ENCODE results near the gene USP20.

- TF ChIP-seq, protein P1, sequence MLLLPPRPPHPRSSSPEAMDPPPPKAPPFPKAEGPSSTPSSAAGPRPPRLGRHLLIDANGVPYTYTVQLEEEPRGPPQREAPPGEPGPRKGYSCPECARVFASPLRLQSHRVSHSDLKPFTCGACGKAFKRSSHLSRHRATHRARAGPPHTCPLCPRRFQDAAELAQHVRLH (tag by site-specific recombination; IDR thresholded peaks at IDR 0.05) = no peak
- TF ChIP-seq ZNF274 (IDR thresholded peaks at IDR 0.05; ENCODE audit: low read length) (no peak), ZNF274 (tag by site-specific recombination; IDR thresholded peaks at IDR 0.05; ENCODE audit: borderline replicate concordance) (no peak), ZNF324 (tag by site-specific recombination; IDR thresholded peaks at IDR 0.05) (no peak), ZNF660 (tag by site-specific recombination; IDR thresholded peaks at IDR 0.05) (no peak), SP7 (tag by site-specific recombination; IDR thresholded peaks at IDR 0.05) (no peak), CTCF (tag by site-specific recombination; IDR thresholded peaks at IDR 0.05) (no peak), ZNF501 (tag by site-specific recombination; IDR thresholded peaks at IDR 0.05) (no peak), ZNF629 (tag by site-specific recombination; IDR thresholded peaks at IDR 0.05) (no peak), ZNF585B (tag by site-specific recombination; IDR thresholded peaks at IDR 0.05) (no peak), TRIM28 (IDR thresholded peaks at IDR 0.05; ENCODE audit: borderline replicate concordance, low read length) (no peak), ZNF121 (tag by site-specific recombination; IDR thresholded peaks at IDR 0.05) (no peak)
- TF ChIP-seq, protein P2, sequence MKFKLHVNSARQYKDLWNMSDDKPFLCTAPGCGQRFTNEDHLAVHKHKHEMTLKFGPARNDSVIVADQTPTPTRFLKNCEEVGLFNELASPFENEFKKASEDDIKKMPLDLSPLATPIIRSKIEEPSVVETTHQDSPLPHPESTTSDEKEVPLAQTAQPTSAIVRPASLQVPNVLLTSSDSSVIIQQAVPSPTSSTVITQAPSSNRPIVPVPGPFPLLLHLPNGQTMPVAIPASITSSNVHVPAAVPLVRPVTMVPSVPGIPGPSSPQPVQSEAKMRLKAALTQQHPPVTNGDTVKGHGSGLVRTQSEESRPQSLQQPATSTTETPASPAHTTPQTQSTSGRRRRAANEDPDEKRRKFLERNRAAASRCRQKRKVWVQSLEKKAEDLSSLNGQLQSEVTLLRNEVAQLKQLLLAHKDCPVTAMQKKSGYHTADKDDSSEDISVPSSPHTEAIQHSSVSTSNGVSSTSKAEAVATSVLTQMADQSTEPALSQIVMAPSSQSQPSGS (tag by site-specific recombination; IDR thresholded peaks at IDR 0.05; ENCODE audit: low read depth) = no peak
- TF ChIP-seq, protein P3, sequence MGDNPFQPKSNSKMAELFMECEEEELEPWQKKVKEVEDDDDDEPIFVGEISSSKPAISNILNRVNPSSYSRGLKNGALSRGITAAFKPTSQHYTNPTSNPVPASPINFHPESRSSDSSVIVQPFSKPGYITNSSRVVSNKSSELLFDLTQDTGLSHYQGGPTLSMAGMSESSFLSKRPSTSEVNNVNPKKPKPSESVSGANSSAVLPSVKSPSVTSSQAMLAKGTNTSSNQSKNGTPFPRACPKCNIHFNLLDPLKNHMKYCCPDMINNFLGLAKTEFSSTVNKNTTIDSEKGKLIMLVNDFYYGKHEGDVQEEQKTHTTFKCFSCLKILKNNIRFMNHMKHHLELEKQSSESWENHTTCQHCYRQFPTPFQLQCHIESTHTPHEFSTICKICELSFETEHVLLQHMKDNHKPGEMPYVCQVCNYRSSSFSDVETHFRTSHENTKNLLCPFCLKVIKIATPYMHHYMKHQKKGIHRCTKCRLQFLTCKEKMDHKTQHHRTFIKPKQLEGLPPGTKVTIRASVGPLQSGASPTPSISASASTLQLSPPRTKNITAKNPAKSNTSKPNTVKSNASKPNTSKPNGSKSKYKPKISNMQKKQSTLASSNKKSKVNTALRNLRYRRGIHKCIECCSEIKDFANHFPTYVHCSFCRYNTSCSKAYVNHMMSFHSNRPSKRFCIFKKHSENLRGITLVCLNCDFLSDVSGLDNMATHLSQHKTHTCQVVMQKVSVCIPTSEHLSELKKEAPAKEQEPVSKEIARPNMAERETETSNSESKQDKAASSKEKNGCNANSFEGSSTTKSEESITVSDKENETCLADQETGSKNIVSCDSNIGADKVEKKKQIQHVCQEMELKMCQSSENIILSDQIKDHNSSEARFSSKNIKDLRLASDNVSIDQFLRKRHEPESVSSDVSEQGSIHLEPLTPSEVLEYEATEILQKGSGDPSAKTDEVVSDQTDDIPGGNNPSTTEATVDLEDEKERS (tag by site-specific recombination; IDR thresholded peaks at IDR 0.05) = no peak
Observed at GRCh38 chr9:129810788-129811187, 24.5 kb upstream of the USP20 start.

Data from HEK293 (cell line).